Astrocyte of the cerebellum (primary cell): ENCODE results near the gene RAB1B.

Experiments used
- DNase-seq: peaks from one replicate; pipeline ENCODE4 v3.0.0-alpha.2; 2011; ENCODE audit warnings: low read depth
- H3K4me3 ChIP-seq: 2 replicates; pipeline ENCODE4 v1.5.1; 2011; ENCODE audit warnings: mild to moderate bottlenecking, low read depth, low read length, moderate library complexity
- CTCF ChIP-seq: IDR thresholded peaks from 2 replicates; pipeline ENCODE4 v1.5.1; 2012; ENCODE audit warnings: low read length, low read depth, moderate library complexity, mild to moderate bottlenecking; ENCODE audit errors: missing control alignments
- in situ Hi-C: cut with HindIII; loops from 2 replicates; pipeline ENCODE4 v1.10.0; 2017; ENCODE audit warnings: low sequenced_read_pairs

The RAB1B gene

GRCh38 chr11:66222358-66223149 is 45.9 kb upstream of the RAB1B start:
- in situ Hi-C loops: no loop called here
- TF ChIP-seq CTCF: peak; percentile 100
- peak; percentile 83 for DNase-seq
- no peak overlapping the region for H3K4me3 ChIP-seq

GRCh38 chr11:66224226-66224855 is 44.1 kb upstream of the RAB1B start:
- DNase-seq: no peak
- in situ Hi-C loops: no loop called here

GRCh38 chr11:66225066-66225465 is 43.4 kb upstream of the RAB1B start:
- TF ChIP-seq CTCF: no peak
- no peak for DNase-seq
- H3K4me3 ChIP-seq: no peak overlapping the region
- in situ Hi-C loops: no loop called here

More at GRCh38 chr11:66224226-66224855, 44.1 kb upstream of the RAB1B start:
- no peak overlapping the region for H3K4me3 ChIP-seq
- no peak for TF ChIP-seq CTCF

GRCh38 chr11:66226101-66226500 is 42.3 kb upstream of the RAB1B start:
- in situ Hi-C loops: no loop called here
- no peak for TF ChIP-seq CTCF
- DNase-seq: no peak
- no peak overlapping the region for H3K4me3 ChIP-seq

- in situ Hi-C loops: no loop called here
- TF ChIP-seq CTCF: no peak
- no peak for DNase-seq
- H3K4me3 ChIP-seq: no peak overlapping the region
These were observed 40.7 kb upstream of the RAB1B start for GRCh38 chr11:66227700-66228099.

GRCh38 chr11:66228521-66228920 is 39.9 kb upstream of the RAB1B start:
- in situ Hi-C loops: no loop called here
- no peak for TF ChIP-seq CTCF
- no peak overlapping the region for H3K4me3 ChIP-seq
- DNase-seq: no peak
